Activated CD8-positive, alpha-beta memory T cell treated with anti-CD3 and anti-CD28 coated beads, Interleukin-2, amount 10 ng/mL, durations not matched to agents 7 days and 5 days (primary cell): ENCODE data around the gene RHOF. TPM values are rescaled to one million over a fixed set of nuclear protein-coding genes. Genes with fewer than 3 reads are reported as not detected.

ENCODE experiments used
- ATAC-seq: fragments of 150-1000 bp; cut with Tn5 transposase; one replicate; pipeline ENCODE4 v1.10.0; 2021; ENCODE audit warnings: moderate library complexity
- CTCF ChIA-PET: fragments of 350-600 bp; sonication (Branson Sonifier 250); formaldehyde crosslinking; loops from one replicate; lab custom pipeline; 2021; ENCODE audit warnings: antibody characterized with exemption; lab: Charles Lee
- DNase-seq: peaks from one replicate; pipeline ENCODE4 v3.0.0-alpha.2; 2020
- H3K27ac Mint-ChIP-seq: one replicate; pipeline ENCODE4 v1.8.0; 2021; ENCODE audit warnings: mild to moderate bottlenecking, mixed read lengths
- H3K27me3 Mint-ChIP-seq: one replicate; pipeline ENCODE4 v1.8.0; 2021; ENCODE audit warnings: mixed read lengths
- H3K36me3 Mint-ChIP-seq: one replicate; pipeline ENCODE4 v1.8.0; 2021; ENCODE audit warnings: mild to moderate bottlenecking, mixed read lengths
- H3K4me1 Mint-ChIP-seq: one replicate; pipeline ENCODE4 v1.8.0; 2021; ENCODE audit warnings: mixed read lengths
- H3K4me3 Mint-ChIP-seq: one replicate; pipeline ENCODE4 v1.8.0; 2021; ENCODE audit warnings: mild to moderate bottlenecking, moderate library complexity, mixed read lengths
- H3K9me3 Mint-ChIP-seq: one replicate; pipeline ENCODE4 v1.8.0; 2022; ENCODE audit warnings: low read depth, mixed read lengths
- total RNA-seq, 2 experiments: library from RNA; stranded (reverse); gene quantifications; one replicate each; pipeline ENCODE4 v1.2.3, GENCODE V29; 2021

Gene RHOF, protein sequence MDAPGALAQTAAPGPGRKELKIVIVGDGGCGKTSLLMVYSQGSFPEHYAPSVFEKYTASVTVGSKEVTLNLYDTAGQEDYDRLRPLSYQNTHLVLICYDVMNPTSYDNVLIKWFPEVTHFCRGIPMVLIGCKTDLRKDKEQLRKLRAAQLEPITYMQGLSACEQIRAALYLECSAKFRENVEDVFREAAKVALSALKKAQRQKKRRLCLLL
- 100 to 1,000 TPM; 114 to 137 TPM for total RNA-seq

DNA sequence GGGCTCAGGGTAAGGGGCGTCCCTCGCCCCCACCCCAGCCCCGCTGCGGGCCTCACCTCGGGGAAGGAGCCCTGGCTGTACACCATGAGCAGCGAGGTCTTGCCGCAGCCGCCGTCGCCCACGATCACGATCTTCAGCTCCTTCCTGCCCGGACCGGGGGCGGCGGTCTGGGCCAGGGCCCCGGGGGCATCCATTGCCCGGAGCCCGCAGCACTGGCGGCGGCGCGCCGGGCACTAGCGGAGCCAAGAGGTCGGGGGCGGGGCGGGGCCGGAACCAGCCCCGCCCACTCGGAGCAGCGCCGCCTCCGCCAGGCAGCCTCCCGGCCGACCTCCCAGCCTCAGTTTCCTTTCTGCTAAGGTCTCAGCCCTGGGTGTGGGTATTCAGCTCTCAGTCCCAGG lies at the start of gene RHOF:
TSS of gene RHOF (minus strand) at position 249 of the 398 bp plus-strand sequence. CDS start at position 194, 55 bp downstream.
- Mint-ChIP-seq H3K36me3 (peaks cover 23% of the 10 kb centered on the region), H3K4me3 (peak within 1 kb of the TSS; percentile 93), H3K27ac (peak within 1 kb of the TSS; percentile 98), H3K9me3 (no peaks in the 10 kb centered on the region), H3K27me3 (no peaks in the 10 kb centered on the region), H3K4me1 (peaks cover 53% of the 10 kb centered on the region)
- DNase-seq (no peak), ATAC-seq (peak; percentile 22)
- CTCF ChIA-PET = interaction anchor here (0.6 to 45.4 kb wide), 28 partner anchors 4 to 525 kb away, joined by 3 to 1678 read pairs (median 12); partner anchors contain the start of genes CFAP251, ORAI1, PSMD9 and RHOF

DNA sequence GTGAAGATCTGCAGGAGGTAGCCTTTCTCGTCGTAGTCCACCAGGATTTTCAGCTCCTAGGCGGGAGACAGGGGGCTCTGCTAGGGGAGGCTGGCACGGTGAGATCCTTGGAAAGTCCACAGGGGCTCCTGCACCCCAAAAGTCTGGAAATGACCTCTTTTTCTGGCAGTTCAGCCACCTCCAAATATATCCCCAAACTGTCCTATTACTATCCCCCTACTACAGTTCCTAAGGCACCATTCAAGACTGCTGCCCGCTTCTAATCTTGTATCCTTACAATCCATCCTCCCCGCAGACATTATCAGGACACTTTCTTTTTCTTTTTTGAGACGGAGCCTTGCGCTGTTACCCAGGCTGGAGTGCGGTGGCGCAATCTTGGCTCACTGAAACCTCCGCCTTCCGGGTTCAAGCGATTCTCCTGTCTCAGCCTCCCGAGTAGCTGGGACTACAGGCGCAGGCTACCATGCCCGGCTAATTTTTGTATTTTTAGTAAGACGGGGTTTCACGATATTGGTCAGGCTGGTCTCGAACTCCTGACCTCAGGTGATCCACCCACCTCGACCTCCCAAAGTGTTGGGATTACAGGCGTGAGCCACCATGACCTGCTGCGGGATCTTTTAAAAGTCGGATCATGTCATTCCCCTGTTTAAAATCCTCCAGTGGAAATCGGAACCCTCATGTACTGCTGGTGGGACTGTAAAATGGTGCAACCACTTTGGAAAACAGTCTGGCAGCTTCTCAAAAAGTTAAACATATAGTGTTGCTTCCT lies 46.7 kb upstream of the RHOF start:
- peaks cover 19% of the 10 kb centered on the region for H3K4me1 Mint-ChIP-seq
- no peaks in the 10 kb centered on the region for H3K9me3 Mint-ChIP-seq
- CTCF ChIA-PET = interaction anchor here (4.8 to 5.6 kb wide), 3 partner anchors 29 to 49 kb away, joined by 16 to 41 read pairs (median 31); partner anchors contain the start of genes PSMD9 and RHOF
- no peaks in the 10 kb centered on the region for H3K36me3 Mint-ChIP-seq
- peaks cover 3% of the 10 kb centered on the region for H3K27me3 Mint-ChIP-seq
- H3K4me3 Mint-ChIP-seq = peak overlapping the region; percentile 98
- H3K27ac Mint-ChIP-seq = peak overlapping the region; percentile 87
- ATAC-seq = no peak
- no peak for DNase-seq

DNA sequence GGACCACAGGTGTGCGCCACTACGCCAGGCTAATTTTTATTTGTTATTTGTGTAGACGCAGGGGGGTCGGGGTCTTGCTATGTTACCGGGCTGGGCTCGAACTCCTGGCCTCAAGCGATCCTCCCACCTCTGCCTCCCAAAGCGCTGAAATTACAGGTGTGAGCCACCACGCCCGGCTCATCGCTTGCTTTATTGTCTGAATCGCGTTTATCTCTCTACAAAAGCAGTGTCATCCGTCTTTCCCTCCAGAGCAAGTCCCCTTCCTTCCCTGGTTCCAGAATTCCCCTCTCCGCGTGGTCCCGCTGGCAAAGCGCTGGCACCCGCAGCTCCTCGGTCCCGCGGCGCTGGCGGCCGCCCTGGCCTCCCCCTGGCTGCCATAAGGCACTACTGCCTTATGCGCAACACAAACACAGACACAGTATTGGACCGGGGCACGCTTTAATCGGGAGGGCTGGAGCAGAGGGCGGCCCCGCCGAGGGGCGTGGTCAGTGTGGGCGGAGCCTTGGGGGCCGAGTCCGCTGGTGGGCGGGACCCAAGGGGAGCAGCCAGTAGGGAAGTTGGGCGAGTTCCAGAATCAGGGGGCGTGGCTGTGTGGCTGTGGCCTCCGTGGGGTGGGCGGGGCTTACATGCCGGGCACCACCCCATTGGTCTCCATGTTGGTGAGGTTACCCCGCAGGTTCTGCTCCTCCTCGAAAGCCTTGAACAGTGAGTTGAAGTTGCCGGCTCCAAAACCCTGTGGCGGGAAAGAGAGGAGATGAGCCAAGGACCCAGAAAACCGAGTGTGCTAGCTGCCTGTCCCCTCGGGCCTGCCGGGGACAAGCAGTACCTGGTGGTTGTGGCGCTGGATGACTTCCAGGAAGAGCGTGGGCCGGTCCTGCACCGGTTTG lies 45.9 kb upstream of the RHOF start:
- Mint-ChIP-seq H3K9me3 (no peaks in the 10 kb centered on the region), H3K4me1 (peaks cover 19% of the 10 kb centered on the region), H3K4me3 (peak overlapping the region; percentile 98), H3K27ac (peak overlapping the region; percentile 87), H3K36me3 (no peaks in the 10 kb centered on the region), H3K27me3 (peaks cover 3% of the 10 kb centered on the region)
- ATAC-seq = peak; percentile 93
- peak; percentile 99 for DNase-seq
- CTCF ChIA-PET = interaction anchor here (0.6 to 5.6 kb wide), 7 partner anchors 13 to 49 kb away, joined by 3 to 41 read pairs (median 5); partner anchors contain the start of genes PSMD9 and RHOF

DNA sequence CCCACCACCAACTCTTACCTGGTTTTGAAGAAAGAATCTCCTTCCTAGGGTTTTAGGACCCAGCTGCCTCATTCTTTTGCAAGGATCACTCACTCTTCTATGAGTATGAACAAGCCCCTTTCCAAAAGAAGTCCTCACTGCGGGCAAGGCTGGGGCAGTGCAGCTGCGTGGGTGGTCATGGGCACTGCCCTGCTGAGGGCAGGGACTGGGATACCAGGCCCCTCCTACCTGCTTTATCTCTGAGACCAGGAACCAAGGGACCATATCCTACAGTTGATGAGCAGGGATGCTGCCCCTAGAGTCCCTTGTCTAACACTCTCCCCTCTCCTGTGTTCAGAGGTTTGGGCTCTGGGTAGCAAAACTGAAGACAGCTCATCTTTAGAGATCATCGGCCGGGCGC lies 44.6 kb upstream of the RHOF start:
- Mint-ChIP-seq H3K4me1 (peaks cover 19% of the 10 kb centered on the region), H3K36me3 (no peaks in the 10 kb centered on the region), H3K27ac (no peak overlapping the region), H3K9me3 (no peaks in the 10 kb centered on the region), H3K4me3 (no peak overlapping the region), H3K27me3 (peaks cover 3% of the 10 kb centered on the region)
- ATAC-seq (no peak), DNase-seq (no peak)
- CTCF ChIA-PET = interaction anchor here (0.7 to 5.6 kb wide), 6 partner anchors 27 to 63 kb away, joined by 3 to 41 read pairs (median 4); partner anchors contain the start of genes PSMD9 and RHOF

DNA sequence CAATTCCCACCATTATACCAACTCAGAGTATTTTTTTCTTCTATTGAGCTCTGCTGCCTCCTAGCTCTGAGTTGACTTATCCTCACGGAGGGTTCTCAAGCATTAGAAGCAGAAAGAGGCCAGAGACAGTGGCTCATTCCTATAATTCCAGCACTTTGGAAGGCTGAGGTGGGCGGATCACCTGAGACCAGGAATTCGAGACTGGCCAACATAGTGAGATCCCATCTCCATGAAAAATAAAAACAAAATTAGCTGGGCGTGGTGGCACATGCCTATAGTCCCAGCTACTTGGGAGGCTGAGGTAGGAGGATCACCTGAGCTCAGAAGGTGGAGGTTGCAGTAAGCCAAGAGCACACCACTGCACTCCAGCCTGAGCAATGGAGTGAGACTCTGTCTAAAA lies 44.2 kb upstream of the RHOF start:
- no peak overlapping the region for H3K27ac Mint-ChIP-seq
- no peak overlapping the region for H3K4me3 Mint-ChIP-seq
- no peaks in the 10 kb centered on the region for H3K9me3 Mint-ChIP-seq
- no peaks in the 10 kb centered on the region for H3K36me3 Mint-ChIP-seq
- ATAC-seq (no peak), DNase-seq (no peak)
- H3K4me1 Mint-ChIP-seq = peaks cover 19% of the 10 kb centered on the region
- CTCF ChIA-PET = interaction anchor here (0.7 to 5.6 kb wide), 7 partner anchors 26 to 140 kb away, joined by 3 to 41 read pairs (median 3); partner anchors contain the start of genes PSMD9 and RHOF
- peaks cover 3% of the 10 kb centered on the region for H3K27me3 Mint-ChIP-seq

DNA sequence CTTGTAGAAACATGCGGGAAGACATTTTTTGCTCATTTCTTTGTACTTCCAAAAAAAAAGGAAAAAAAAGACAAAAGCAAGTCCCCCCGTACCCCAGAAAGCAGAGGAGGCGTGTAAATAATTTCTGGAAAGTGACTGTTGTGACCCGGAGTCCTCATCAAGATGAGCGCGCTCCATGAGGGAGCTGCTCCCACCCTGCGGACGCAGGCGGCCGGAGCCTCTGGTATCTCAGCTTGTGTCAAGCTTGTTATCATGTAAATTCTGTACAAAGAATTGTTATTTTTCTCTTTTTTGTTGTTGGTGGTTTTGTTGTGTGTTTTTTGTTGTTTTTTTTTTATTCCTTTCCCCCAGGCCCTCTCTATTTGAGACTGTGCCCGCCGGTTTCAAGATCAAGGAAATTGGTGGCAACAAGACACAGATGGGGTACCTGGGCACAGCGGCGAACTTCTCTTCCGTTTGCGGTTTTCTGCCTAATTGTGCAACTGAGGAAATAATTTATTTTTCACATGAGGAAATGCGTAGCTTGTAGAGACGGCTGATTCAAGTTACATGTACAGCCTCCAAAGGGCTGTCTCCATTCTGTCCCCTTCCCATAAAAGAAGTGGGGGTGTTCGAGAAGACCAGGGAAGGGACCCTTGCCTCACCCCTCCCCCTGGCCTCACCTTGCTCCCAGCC lies 38.2 kb upstream of the RHOF start:
- no peaks in the 10 kb centered on the region for H3K9me3 Mint-ChIP-seq
- DNase-seq (no peak), ATAC-seq (no peak)
- CTCF ChIA-PET = no interaction called here
- H3K27me3 Mint-ChIP-seq = no peaks in the 10 kb centered on the region
- H3K4me3 Mint-ChIP-seq = no peak overlapping the region
- H3K36me3 Mint-ChIP-seq = peaks cover 29% of the 10 kb centered on the region
- no peaks in the 10 kb centered on the region for H3K4me1 Mint-ChIP-seq
- no peak overlapping the region for H3K27ac Mint-ChIP-seq

DNA sequence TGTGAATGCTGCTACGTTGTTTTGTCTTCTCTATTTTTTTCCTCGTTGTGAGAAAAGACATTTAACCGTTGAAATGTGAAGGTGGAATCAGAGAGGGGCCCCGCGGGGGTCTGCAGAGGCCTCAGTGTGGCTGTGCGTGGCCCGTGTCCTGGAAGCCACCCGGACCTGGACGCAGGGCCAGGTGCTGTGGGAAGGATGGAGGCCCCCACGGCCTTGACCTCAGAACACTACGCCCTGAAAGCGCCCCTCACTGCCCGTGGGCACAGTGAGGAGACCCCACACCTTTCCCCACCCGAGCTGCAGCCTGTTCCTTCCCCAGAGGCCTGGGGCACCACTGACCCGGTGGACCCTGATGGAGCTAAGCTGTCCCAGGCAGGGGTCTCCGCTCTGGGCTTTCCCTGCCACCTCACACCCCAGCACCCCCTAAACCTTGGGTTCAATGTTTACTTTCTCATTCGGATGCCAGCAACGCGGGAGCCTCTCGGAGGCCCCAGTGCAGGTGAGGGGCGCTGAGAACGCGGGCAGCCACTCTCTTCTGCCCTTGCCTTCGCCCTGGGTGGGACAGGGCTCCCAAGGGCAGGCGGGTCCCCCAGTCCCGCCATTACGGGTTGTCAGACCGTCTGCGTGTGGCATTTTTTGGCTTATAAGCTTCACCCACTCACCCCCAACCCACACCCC lies 37.2 kb upstream of the RHOF start:
- Mint-ChIP-seq H3K27me3 (no peaks in the 10 kb centered on the region), H3K9me3 (no peaks in the 10 kb centered on the region), H3K36me3 (peaks cover 33% of the 10 kb centered on the region), H3K4me3 (no peak overlapping the region), H3K4me1 (no peaks in the 10 kb centered on the region), H3K27ac (no peak overlapping the region)
- CTCF ChIA-PET = no interaction called here
- DNase-seq (no peak), ATAC-seq (no peak)

DNA sequence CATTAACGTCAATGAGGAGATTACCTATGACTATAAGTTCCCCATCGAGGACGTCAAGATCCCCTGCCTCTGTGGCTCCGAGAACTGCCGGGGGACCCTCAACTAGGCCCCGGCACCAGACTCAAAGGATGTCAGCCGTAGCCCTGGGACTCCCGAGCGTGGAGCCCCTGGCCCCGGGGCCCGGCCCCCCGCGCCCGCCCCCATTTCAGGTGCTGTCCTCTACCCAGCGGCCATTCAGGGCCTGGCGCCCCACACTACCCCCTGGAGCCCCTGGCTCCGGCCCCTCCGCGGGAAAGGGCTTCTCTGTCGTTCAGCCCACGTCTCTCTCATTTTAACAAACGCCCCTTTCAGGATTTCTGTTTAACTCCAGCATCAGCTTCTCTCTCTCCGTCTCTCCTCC lies 36.6 kb upstream of the RHOF start:
- ATAC-seq (no peak), DNase-seq (no peak)
- Mint-ChIP-seq H3K4me1 (no peaks in the 10 kb centered on the region), H3K4me3 (no peak overlapping the region), H3K27ac (no peak overlapping the region), H3K36me3 (peaks cover 33% of the 10 kb centered on the region), H3K27me3 (no peaks in the 10 kb centered on the region), H3K9me3 (no peaks in the 10 kb centered on the region)
- CTCF ChIA-PET = no interaction called here

DNA sequence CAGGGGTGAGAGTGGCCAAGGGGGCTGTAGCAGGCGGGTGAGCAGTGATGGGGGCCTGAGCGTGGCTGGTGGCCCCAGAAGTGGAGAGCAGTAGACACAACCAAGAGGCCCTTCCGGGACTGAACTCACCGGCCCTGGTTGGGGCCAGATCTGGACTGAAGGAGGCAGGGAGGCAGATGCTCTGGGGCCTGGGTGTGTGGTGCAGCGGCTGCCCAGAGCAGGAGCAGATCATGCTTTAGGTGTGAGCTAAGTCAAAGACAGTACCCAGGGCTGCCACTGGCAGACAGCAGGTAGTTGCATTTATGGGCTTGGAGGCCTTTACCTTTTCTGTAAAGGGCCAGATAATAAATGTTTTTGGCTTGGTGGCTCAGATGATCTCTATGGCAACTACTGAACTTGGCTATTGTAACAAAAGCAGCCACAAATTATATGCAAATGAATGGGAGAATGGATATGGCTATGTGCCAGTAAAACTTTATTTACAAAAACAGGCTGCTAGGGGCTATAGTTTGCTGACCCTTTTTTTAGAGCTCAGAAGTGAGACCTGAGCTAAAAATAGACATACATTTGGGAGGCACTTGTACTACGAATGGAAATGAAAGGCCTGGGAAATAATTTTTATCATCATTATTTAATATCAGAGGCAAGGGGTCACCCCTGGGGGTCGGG lies 35.9 kb upstream of the RHOF start:
- no peak for ATAC-seq
- H3K36me3 Mint-ChIP-seq = peaks cover 33% of the 10 kb centered on the region

DNA sequence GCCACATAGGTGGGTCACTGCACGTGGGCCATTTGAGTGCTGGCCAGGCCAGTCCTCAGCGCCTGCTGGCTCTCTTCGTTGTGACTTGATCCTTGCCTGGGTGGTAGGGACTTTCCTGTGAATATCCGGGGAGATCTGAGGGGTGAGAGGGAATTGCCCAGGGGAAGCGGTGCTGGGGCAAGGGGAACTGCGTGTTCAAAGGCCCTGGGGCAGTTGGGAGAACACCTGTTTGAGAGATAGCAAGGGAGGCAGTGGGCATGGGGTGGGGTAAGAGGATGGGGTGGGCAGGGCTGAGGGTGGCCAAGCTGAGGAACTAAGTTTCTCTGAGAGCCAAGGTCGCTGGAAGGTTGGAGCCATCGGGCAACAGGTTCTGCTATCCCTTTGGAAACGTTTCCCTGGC lies 35.3 kb upstream of the RHOF start:
- Mint-ChIP-seq H3K9me3 (no peaks in the 10 kb centered on the region), H3K36me3 (peaks cover 33% of the 10 kb centered on the region), H3K27ac (no peak overlapping the region), H3K4me1 (no peaks in the 10 kb centered on the region), H3K27me3 (no peaks in the 10 kb centered on the region), H3K4me3 (no peak overlapping the region)
- CTCF ChIA-PET = interaction anchor here (1.2 to 3.8 kb wide), 3 partner anchors 17 to 34 kb away, joined by 3 to 16 read pairs (median 15); partner anchors contain the start of genes HPD and RHOF
- ATAC-seq = no peak
- DNase-seq = no peak

More for the DNA sequence above, 35.9 kb upstream of the RHOF start:
- Mint-ChIP-seq H3K9me3 (no peaks in the 10 kb centered on the region), H3K27me3 (no peaks in the 10 kb centered on the region), H3K27ac (no peak overlapping the region), H3K4me3 (no peak overlapping the region), H3K4me1 (no peaks in the 10 kb centered on the region)
- no peak for DNase-seq
- CTCF ChIA-PET = interaction anchor here (3.8 kb wide), 1 partner anchor 35 kb away, joined by 15 read pairs; the partner anchor contains the start of gene RHOF

DNA sequence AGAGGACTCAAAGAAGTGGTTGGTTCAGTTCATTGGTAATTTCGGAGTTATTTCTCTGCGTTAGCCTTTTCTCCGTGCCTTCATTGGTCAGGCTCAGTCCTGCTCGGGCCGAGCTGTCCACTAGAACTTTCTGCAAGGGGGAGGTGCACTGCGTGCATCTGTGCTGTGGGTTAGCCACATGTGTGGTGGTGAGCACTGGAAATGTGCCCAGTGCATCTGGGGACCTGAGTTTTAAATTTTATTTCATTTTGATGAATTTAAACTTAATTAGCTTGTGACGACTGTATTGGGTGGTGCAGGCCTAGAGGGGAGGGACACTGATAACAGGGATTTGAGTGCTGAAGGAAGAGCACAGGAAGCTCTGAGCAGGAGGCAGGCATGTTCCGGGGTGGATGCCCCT lies 34.8 kb upstream of the RHOF start:
- H3K4me3 Mint-ChIP-seq = no peak overlapping the region
- DNase-seq (no peak), ATAC-seq (no peak)
- CTCF ChIA-PET = interaction anchor here (1.2 to 3.8 kb wide), 3 partner anchors 17 to 34 kb away, joined by 3 to 16 read pairs (median 15); partner anchors contain the start of genes HPD and RHOF
- no peaks in the 10 kb centered on the region for H3K27me3 Mint-ChIP-seq
- H3K9me3 Mint-ChIP-seq = no peaks in the 10 kb centered on the region
- no peaks in the 10 kb centered on the region for H3K4me1 Mint-ChIP-seq
- H3K36me3 Mint-ChIP-seq = peaks cover 38% of the 10 kb centered on the region
- no peak overlapping the region for H3K27ac Mint-ChIP-seq
